Aorta (tissue), 5 donors: ENCODE data around the gene CYP39A1. TPM values are rescaled to one million over a fixed set of nuclear protein-coding genes. Genes with fewer than 3 reads are reported as not detected.

Source experiments
- ATAC-seq: fragments of 200-7000 bp; cut with Tn5 transposase; one replicate; pipeline ENCODE4 v1.9.1; 2022; ENCODE audit warnings: moderate library complexity; ENCODE audit not compliant: low FRiP score
- DNase-seq, 2 donors: peaks; one replicate each; pipeline ENCODE4 v3.0.0-alpha.2; 2020
- H3K27ac ChIP-seq, 2 donors: one replicate each; pipeline ENCODE4 v1.5.1; 2013; ENCODE audit warnings: low read length in 2 of 2, mild to moderate bottlenecking in 2 of 2, moderate library complexity in 2 of 2, control low read depth in 1 of 2, inconsistent platforms in 1 of 2, low read depth in 1 of 2
- H3K27me3 ChIP-seq, 2 donors: one replicate each; pipeline ENCODE4 v1.6.1; 2013; ENCODE audit warnings: control low read depth in 1 of 2, low read length in 1 of 2, mild to moderate bottlenecking in 1 of 2, moderate library complexity in 1 of 2; ENCODE audit not compliant: insufficient read depth in 2 of 2, control insufficient read depth in 1 of 2
- H3K36me3 ChIP-seq, 2 donors: one replicate each; pipeline ENCODE4 v1.6.1; 2013; ENCODE audit warnings: control low read depth in 1 of 2, low read length in 1 of 2, mild to moderate bottlenecking in 1 of 2; ENCODE audit not compliant: insufficient read depth in 2 of 2, control insufficient read depth in 1 of 2
- H3K4me1 ChIP-seq, 2 donors: one replicate each; pipeline ENCODE4 v1.6.1; 2013; ENCODE audit warnings: low read length in 2 of 2, control low read depth in 1 of 2, mild to moderate bottlenecking in 1 of 2, moderate library complexity in 1 of 2; ENCODE audit not compliant: insufficient read depth in 2 of 2, control insufficient read depth in 1 of 2
- H3K4me3 ChIP-seq, 2 donors: one replicate each; pipeline ENCODE4 v1.5.1; 2013; ENCODE audit warnings: low read length in 2 of 2, control low read depth in 1 of 2, mild to moderate bottlenecking in 1 of 2
- H3K9me3 ChIP-seq: one replicate; pipeline ENCODE4 v1.6.1; 2013; ENCODE audit warnings: mild to moderate bottlenecking, low read length; ENCODE audit not compliant: control insufficient read depth
- WGBS, 2 donors: extraction: QIAGEN DNeasy Blood & Tissue Kit; methylation state at CpG; one replicate each; pipeline ENCODE4 v1.1.7; 2013; 5-methylcytosine and 5-hydroxymethylcytosine counted together
- intact Hi-C, 2 donors: fragments of 100-400 bp; cut with DNase I; formaldehyde crosslinking; loops; one replicate each; pipeline versions ENCODE4 v1.14.2 to v1.15.0; 2022
- polyA plus RNA-seq, 2 donors: library from polyadenylated mRNA; stranded (reverse); fragments of 200-250 nt; gene quantifications; one replicate each; pipeline ENCODE4 v1.2.3, GENCODE V29; 2013
- total RNA-seq, 2 donors: library from RNA; stranded (reverse); fragmentation: NEBNext Ultra II Directional; extraction: Animal tissue kit (Norgen Biotek cat#: 25700); gene quantifications; one replicate each; pipeline ENCODE4 v1.2.1, GENCODE V29; 2021
- donor health status: healthy with polysubstance abuse.
- donor health status: Bipolar disorder and iron deficiency.
- donor health status: DM: no; HTN: no; CAD: no.
- donor health status: DM: no; HTN: no; CAD: no.
- donor health status: DM: yes; HTN: yes; CAD: no.

CYP39A1 gene
- total and polyA plus RNA-seq, 4 donors, result 0.63 to 5.1 (median 3.1) TPM

DNA sequence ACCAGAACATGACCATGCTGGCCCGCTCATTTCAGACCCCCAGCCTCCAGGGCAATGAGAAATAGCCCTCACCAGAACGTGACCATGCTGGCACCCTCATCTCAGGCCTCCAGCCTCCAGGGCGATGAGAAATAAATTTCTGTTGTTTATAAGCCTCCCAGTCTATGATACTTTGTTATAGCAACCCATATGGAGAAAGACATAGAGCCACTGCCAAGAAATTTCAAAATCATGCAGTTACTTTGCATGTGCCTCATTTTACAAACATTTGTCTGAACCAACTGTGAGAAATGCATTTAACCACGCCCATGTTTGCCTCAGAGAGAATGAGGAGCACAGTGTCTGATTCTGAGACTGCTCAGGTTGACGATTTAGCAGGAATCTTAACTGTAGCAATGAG is 15.5 kb downstream of the CYP39A1 start:
- intact Hi-C loops, result loop anchor here in 1 of 2 donors (10.0 kb wide), 1 partner anchor 542 kb away; no protein-coding TSS in a partner anchor
- no peak for ATAC-seq
- no peaks in the 10 kb centered on the region for H3K4me1 ChIP-seq
- DNase-seq, result no peak
- H3K36me3 ChIP-seq, result no peaks in the 10 kb centered on the region
- no peaks in the 10 kb centered on the region for H3K9me3 ChIP-seq
- no peak overlapping the region for H3K27ac ChIP-seq
- no peaks in the 10 kb centered on the region for H3K27me3 ChIP-seq
- 85 to 87% methylated on average over 5 of the region's 5 CpGs for WGBS, 2 donors
- H3K4me3 ChIP-seq, result no peak overlapping the region

DNA sequence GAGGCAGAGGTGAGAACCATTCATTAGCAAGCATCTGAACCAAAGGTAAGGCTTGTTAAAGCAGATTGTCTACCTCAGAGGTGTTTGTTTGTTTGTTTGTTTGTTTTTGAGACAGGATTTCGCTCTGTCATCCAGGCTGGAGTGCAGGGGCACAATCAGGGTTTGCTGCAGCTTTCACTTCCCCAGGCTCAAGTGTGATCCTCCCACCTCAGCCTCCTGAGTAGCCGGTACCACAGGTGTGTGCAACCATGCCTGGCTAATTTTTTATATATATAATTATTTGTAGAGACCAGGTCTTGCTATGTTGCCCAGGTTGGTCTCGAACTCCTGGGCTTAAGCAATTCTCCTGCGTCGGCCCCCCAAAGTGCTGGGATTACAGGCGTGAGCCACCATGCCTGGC is 17.2 kb downstream of the CYP39A1 start:
- Histone ChIP-seq H3K9me3 (no peaks in the 10 kb centered on the region), H3K27ac (no peak overlapping the region), H3K4me3 (no peak overlapping the region), H3K36me3 (no peaks in the 10 kb centered on the region), H3K27me3 (no peaks in the 10 kb centered on the region), H3K4me1 (no peaks in the 10 kb centered on the region)
- ATAC-seq (no peak), DNase-seq (no peak)
- WGBS, 2 donors, result 94% methylated on average over 6 of the region's 6 CpGs
- intact Hi-C loops, result loop anchor here in 1 of 2 donors (10.0 kb wide), 1 partner anchor 541 kb away; no protein-coding TSS in a partner anchor

DNA sequence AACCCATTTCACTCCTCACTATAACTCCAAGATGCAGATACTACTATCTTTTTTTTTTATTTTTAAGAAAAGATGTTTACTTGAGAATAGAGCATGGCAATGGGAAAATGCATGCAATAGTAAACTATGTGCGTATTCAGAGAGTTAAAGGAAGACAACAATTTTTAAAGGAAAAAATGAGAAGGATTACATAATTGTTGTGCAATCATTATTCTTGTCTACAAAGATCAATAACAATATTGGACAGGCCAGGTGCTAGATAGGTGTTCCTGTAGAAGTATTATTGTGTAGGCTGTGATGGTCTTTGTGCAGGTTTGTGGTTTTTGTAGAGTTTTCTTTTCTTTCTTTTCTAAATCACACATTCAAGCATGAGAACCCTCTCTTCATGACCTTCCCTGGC is 20.6 kb downstream of the CYP39A1 start:
- Histone ChIP-seq H3K9me3 (no peaks in the 10 kb centered on the region), H3K36me3 (no peaks in the 10 kb centered on the region), H3K4me1 (no peaks in the 10 kb centered on the region), H3K27me3 (no peaks in the 10 kb centered on the region), H3K27ac (no peak overlapping the region), H3K4me3 (no peak overlapping the region)
- intact Hi-C loops, result loop anchor here in 1 of 2 donors (10.0 kb wide), 1 partner anchor 537 kb away; no protein-coding TSS in a partner anchor
- 98 to 99% methylated on average over 1 of the region's 1 CpG for WGBS, 2 donors
- no peak for DNase-seq
- ATAC-seq, result no peak

DNA sequence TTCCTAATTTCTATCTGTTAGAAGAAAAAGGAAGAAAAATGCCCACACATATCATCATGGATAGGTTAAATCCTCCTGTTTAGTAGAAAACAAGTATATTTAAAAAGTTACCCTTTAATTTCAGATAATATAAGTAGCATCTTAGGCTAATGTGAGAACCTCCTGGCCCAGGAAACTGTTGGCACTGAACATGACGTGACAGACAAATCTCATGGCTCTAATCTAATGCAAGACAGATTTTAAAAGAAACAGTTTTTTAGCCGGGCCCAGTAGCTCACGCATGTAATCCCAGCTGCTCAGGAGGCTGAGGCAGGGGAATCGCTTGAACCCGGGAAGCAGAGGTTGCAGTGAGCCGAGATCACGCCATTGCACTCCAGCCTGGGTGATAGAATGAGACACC is 22.9 kb downstream of the CYP39A1 start:
- no peaks in the 10 kb centered on the region for H3K36me3 ChIP-seq
- no peaks in the 10 kb centered on the region for H3K27me3 ChIP-seq
- intact Hi-C loops, result loop anchor here (5.0 to 10.0 kb wide), 6 partner anchors 105 to 537 kb away; partner anchors contain the start of gene RCAN2 (in 2 of the 2)
- H3K27ac ChIP-seq, result no peak overlapping the region
- H3K4me1 ChIP-seq, result no peaks in the 10 kb centered on the region
- 88 to 91% methylated on average over 7 of the region's 7 CpGs for WGBS, 2 donors
- no peak for DNase-seq
- H3K9me3 ChIP-seq, result no peaks in the 10 kb centered on the region
- ATAC-seq, result no peak
- H3K4me3 ChIP-seq, result no peak overlapping the region

DNA sequence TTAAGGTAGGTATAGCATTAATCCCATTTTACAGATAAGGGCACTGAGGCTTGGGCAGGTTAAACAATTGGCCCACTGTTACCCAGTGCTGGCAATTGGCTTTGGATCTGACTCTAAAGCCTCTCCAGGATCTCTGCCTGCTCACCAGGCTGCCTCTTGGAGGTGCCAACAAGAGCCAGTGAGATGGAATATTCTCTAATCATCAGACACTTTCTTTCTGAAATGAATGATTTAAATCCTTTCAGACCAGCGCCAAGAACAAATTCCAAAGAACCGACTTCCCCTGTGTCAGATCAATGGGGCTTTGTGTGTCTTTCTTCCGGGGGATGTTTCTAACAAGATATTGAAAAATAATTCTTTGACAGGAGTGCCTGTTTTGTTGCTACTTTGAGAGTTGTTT is 23.6 kb downstream of the CYP39A1 start:
- Histone ChIP-seq H3K4me1 (no peaks in the 10 kb centered on the region), H3K27ac (no peak overlapping the region), H3K36me3 (no peaks in the 10 kb centered on the region), H3K4me3 (no peak overlapping the region), H3K9me3 (no peaks in the 10 kb centered on the region), H3K27me3 (no peaks in the 10 kb centered on the region)
- DNase-seq, result no peak
- intact Hi-C loops, result loop anchor here (5.0 to 10.0 kb wide), 5 partner anchors 104 to 537 kb away; partner anchors contain the start of gene RCAN2 (in 2 of the 2)
- WGBS, 2 donors, result 82% methylated on average over 3 of the region's 3 CpGs
- no peak for ATAC-seq

DNA sequence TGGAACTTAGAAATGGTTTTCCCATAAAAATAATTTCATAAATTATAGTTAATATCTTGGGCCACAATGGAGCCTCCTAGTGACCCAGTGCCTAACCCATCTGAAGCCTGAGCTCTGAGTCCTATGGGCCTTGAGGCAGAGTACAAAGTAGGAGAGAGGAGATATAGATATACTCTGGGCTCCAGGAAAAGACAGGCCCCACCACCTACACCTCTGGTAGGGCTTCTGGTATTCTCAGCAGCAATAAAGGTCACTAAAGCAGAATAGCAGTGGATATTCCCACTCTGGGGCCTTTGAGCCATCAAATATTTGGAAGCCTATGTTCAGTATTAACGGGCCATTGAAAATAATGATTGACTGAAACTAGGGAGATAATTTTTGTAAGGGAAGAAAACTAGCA is 24.1 kb downstream of the CYP39A1 start:
- no peak overlapping the region for H3K4me3 ChIP-seq
- H3K27ac ChIP-seq, result no peak overlapping the region
- ATAC-seq (no peak), DNase-seq (no peak)
- no peaks in the 10 kb centered on the region for H3K36me3 ChIP-seq
- WGBS, 2 donors, result 58 to 63% methylated on average over 1 of the region's 1 CpG
- no peaks in the 10 kb centered on the region for H3K4me1 ChIP-seq
- intact Hi-C loops, result loop anchor here (5.0 to 10.0 kb wide), 5 partner anchors 104 to 536 kb away; partner anchors contain the start of gene RCAN2 (in 2 of the 2)
- no peaks in the 10 kb centered on the region for H3K27me3 ChIP-seq
- no peaks in the 10 kb centered on the region for H3K9me3 ChIP-seq

DNA sequence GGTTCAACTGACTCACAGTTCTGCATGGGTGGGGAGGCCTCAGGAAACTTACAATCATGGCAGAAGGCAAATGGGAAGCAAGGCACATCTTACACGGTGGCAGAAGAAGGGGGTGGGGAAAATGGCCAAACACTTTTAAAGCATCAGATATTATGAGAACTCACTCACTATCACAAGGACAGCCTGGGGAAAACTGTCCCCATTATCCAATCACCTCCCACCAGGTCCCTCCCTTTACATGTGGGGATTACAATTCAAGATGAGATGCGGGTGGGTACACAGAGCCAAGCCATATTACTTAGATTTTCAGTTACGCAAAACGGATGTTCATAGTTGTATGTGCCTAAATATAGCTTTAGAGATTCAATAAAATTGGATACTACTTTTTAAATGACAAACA is 25.6 kb downstream of the CYP39A1 start:
- ATAC-seq (no peak), DNase-seq (no peak)
- no peak overlapping the region for H3K4me3 ChIP-seq
- H3K27ac ChIP-seq, result no peak overlapping the region
- intact Hi-C loops, result loop anchor here (1.0 to 10.0 kb wide), 6 partner anchors 102 to 535 kb away; partner anchors contain the start of gene RCAN2 (in 2 of the 2)
- H3K36me3 ChIP-seq, result no peaks in the 10 kb centered on the region
- no peaks in the 10 kb centered on the region for H3K4me1 ChIP-seq
- no peaks in the 10 kb centered on the region for H3K9me3 ChIP-seq
- 90 to 91% methylated on average over 4 of the region's 4 CpGs for WGBS, 2 donors
- no peaks in the 10 kb centered on the region for H3K27me3 ChIP-seq

DNA sequence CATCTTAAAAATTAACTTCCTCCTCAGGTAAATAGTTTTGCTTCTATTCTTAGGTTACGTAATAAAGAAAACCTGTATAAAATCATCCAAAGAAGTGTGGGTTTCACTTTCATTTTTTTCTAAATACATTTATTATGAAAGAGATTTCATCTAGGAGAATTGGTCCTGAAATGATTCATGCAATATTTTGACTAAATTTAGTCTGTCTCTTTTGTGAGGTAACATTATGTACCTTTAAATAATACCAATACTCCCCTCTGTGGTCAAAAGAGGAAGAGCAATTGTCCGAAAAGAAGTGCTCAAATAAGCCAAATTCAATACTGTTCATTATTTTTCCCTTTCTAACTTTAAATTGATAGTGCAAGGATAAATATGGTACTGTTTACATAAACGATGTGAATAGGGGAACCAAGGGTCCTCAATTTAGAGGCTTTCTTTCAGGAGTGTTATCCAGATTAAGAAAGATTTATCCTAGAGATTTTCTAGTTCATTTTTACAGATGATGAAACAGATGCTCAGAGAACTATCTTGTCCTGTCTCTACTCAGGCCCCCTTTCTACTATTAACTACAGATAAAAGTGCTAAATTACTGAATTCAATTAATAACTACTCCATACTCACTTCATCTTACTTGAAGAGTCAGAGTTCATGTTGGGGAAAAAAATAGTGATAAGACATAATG is 26.2 kb downstream of the CYP39A1 start:
- H3K4me3 ChIP-seq, result no peak overlapping the region

DNA sequence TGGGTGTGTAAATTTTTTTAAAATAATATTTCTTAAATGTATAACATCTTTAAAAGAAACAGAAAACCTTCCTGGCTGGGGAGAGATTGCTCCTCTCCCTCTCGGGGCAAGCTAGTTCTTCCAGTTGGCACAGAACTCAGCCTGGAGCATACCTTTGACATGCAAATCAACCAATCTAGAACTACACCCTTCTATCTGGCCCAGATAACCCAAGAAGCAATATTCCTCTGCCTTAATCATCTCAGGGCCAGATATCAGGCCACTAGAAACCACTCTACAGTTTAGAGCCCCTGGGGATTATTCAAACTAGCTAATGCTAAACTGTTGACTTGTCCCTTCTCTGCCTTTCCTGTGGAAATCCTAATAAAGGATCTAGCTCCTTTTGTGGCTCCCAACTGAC is 33.9 kb downstream of the CYP39A1 start:
- Histone ChIP-seq H3K9me3 (peaks cover 2% of the 10 kb centered on the region), H3K27me3 (no peaks in the 10 kb centered on the region), H3K4me3 (no peak overlapping the region), H3K36me3 (no peaks in the 10 kb centered on the region), H3K27ac (no peak overlapping the region), H3K4me1 (no peaks in the 10 kb centered on the region)
- intact Hi-C loops, result no loop called here
- no peak for DNase-seq
- ATAC-seq, result no peak
- WGBS, 2 donors, result 87 to 93% methylated on average over 1 of the region's 1 CpG

More for the DNA sequence above, 26.2 kb downstream of the CYP39A1 start:
- DNase-seq (no peak), ATAC-seq (peak; percentile 76)
- H3K27ac ChIP-seq, result no peak overlapping the region
- H3K36me3 ChIP-seq, result no peaks in the 10 kb centered on the region
- intact Hi-C loops, result loop anchor here (1.0 to 10.0 kb wide), 6 partner anchors 102 to 534 kb away; partner anchors contain the start of gene RCAN2 (in 2 of the 2)
- no peaks in the 10 kb centered on the region for H3K4me1 ChIP-seq
- no peaks in the 10 kb centered on the region for H3K9me3 ChIP-seq
- 2 to 4% methylated on average over 3 of the region's 3 CpGs for WGBS, 2 donors
- H3K27me3 ChIP-seq, result no peaks in the 10 kb centered on the region
